Muscle of back (tissue), 11 donors: Measurements from ENCODE around the gene SLAMF8. TPM values are rescaled to one million over a fixed set of nuclear protein-coding genes. Genes with fewer than 3 reads are reported as not detected.

Experiments used
- DNase-seq, 3 donors: peaks; one replicate each; pipeline versions ENCODE4 v3.0.0 to v3.0.0-alpha.2; 2013
- polyA plus RNA-seq, 10 donors: library from polyadenylated mRNA; unstranded; fragments of 120-200 nt; gene quantifications; one replicate each; pipeline ENCODE4 v1.2.1, GENCODE V29; 2013; ENCODE audit not compliant: insufficient read length in 10 of 10

The SLAMF8 gene
- polyA plus RNA-seq, 10 donors, result 0.24 to 0.85 (median 0.61) TPM; not detected in 4

GRCh38 chr1:159845751-159846629, 19.3 kb downstream of the SLAMF8 start:
- no peak for DNase-seq

- no peak for DNase-seq
Measured at GRCh38 chr1:159847231-159847630, 20.6 kb downstream of the SLAMF8 start.

GRCh38 chr1:159848326-159848725, 21.7 kb downstream of the SLAMF8 start:
- DNase-seq, result no peak

GRCh38 chr1:159849626-159850366, 23.1 kb downstream of the SLAMF8 start:
- DNase-seq, result no peak

GRCh38 chr1:159851407-159851806, 24.7 kb downstream of the SLAMF8 start:
- DNase-seq, result no peak

GRCh38 chr1:159853417-159854115, 26.9 kb downstream of the SLAMF8 start:
- DNase-seq, result no peak

GRCh38 chr1:159854116-159854692, 27.5 kb downstream of the SLAMF8 start:
- DNase-seq, result peak; percentile 49 to 79 (median 64)

- DNase-seq, result peak; percentile 72 to 95 (median 88)
Measured at GRCh38 chr1:159854693-159855192, 28.1 kb downstream of the SLAMF8 start.

GRCh38 chr1:159855709-159856108, 29.0 kb downstream of the SLAMF8 start:
- no peak for DNase-seq

GRCh38 chr1:159856576-159856975, 29.9 kb downstream of the SLAMF8 start:
- no peak for DNase-seq

GRCh38 chr1:159857889-159858288, 31.2 kb downstream of the SLAMF8 start:
- DNase-seq, result no peak

- DNase-seq, result no peak
Measured at GRCh38 chr1:159859767-159860322, 33.2 kb downstream of the SLAMF8 start.

- no peak for DNase-seq
Measured at GRCh38 chr1:159860456-159860855, 33.8 kb downstream of the SLAMF8 start.

GRCh38 chr1:159861218-159861617, 34.5 kb downstream of the SLAMF8 start:
- DNase-seq, result no peak

GRCh38 chr1:159862031-159862430, 35.4 kb downstream of the SLAMF8 start:
- no peak for DNase-seq

GRCh38 chr1:159862557-159862956, 35.9 kb downstream of the SLAMF8 start, which contains the start of gene VSIG8:
TSS of gene VSIG8 (minus strand) at chr1:159862657. CDS start at chr1:159862521, 136 bp downstream.
- no peak for DNase-seq

GRCh38 chr1:159864262-159864661, 37.6 kb downstream of the SLAMF8 start:
- DNase-seq, result no peak

GRCh38 chr1:159866066-159866465, 39.4 kb downstream of the SLAMF8 start:
- no peak for DNase-seq

GRCh38 chr1:159866905-159867663, 40.4 kb downstream of the SLAMF8 start:
- no peak for DNase-seq

GRCh38 chr1:159867664-159868026, 41.0 kb downstream of the SLAMF8 start:
- DNase-seq, result peak in 2 of 3 donors; percentile 23 to 45

- no peak for DNase-seq
Measured at GRCh38 chr1:159868766-159869165, 42.1 kb downstream of the SLAMF8 start.
